ENCODE results near the gene CD46. TPM values are rescaled to one million over a fixed set of nuclear protein-coding genes. Genes with fewer than 3 reads are reported as not detected.

Gene CD46
- total RNA-seq, 1 donor from 2014 or later = 188 TPM

- peaks cover 6% of the 10 kb centered on the region for H3K27me3 Mint-ChIP-seq (ENCODE audit: unreplicated experiment)
- no peak for DNase-seq
- no peaks in the 10 kb centered on the region for H3K36me3 Mint-ChIP-seq (ENCODE audit: unreplicated experiment)
- peaks cover 17% of the 10 kb centered on the region for H3K4me1 Mint-ChIP-seq (ENCODE audit: low read depth, unreplicated experiment)
- peaks cover 8% of the 10 kb centered on the region for H3K9me3 Mint-ChIP-seq (ENCODE audit: unreplicated experiment)
- no peak for TF ChIP-seq CTCF (IDR thresholded peaks at IDR 0.05; ENCODE audit: partially characterized antibody, unreplicated experiment)
- H3K4me3 Mint-ChIP-seq (ENCODE audit: unreplicated experiment) = no peak overlapping the region
- H3K27ac Mint-ChIP-seq (ENCODE audit: unreplicated experiment) = no peak overlapping the region
Observed at GRCh38 chr1:207825719-207826556, 74.1 kb downstream of the CD46 start.

DNA sequence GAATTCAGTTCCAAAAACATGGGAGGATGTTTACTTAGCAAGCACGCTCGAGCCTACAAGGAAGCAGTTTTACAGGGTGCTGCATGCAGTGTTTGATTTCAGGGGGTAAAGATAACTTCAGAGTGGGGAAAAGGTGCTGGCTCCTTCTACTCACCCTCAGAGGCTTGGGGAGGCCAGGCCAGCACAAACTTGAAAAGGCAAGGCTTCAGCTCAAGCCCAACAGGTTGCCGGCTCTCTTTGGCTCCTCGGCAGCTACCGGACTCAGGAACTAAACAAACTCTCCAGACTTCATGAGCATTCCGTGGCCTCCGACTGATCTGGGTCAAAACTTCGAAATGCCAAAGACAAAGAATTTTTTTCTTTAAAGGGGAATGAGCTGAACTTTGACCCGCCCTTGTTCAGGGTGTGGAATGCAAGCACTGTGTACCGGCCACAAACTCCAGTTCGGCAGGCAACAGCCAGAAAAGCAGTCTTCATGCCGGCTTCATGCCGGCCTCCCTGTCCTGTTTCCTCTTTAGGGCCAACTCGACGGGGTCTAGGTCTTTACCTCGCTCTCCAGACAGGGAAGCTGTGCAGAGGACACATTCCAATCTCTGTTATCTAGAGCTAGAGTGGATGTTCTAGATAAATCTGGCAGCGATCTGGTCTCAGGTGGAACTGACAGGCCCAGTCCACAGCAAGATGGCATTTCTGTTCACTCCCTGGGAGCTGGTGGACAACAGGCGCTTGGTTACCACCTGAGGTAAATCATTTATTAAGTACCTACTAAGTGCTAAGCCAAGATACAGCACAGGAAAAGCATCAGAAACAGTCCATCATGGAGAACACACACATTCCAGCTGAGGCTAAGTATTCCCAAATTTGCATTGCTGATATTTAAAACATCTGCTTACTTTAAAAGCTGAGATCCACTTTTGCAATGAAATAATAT, 75.0 kb downstream of the CD46 start:
- no peak overlapping the region for H3K27ac Mint-ChIP-seq (ENCODE audit: unreplicated experiment)
- H3K4me1 Mint-ChIP-seq (ENCODE audit: low read depth, unreplicated experiment) = peaks cover 17% of the 10 kb centered on the region
- peaks cover 8% of the 10 kb centered on the region for H3K9me3 Mint-ChIP-seq (ENCODE audit: unreplicated experiment)
- no peak overlapping the region for H3K4me3 Mint-ChIP-seq (ENCODE audit: unreplicated experiment)
- no peaks in the 10 kb centered on the region for H3K36me3 Mint-ChIP-seq (ENCODE audit: unreplicated experiment)
- TF ChIP-seq CTCF (IDR thresholded peaks at IDR 0.05; ENCODE audit: partially characterized antibody, unreplicated experiment) = no peak
- peaks cover 6% of the 10 kb centered on the region for H3K27me3 Mint-ChIP-seq (ENCODE audit: unreplicated experiment)
- DNase-seq = no peak

DNA sequence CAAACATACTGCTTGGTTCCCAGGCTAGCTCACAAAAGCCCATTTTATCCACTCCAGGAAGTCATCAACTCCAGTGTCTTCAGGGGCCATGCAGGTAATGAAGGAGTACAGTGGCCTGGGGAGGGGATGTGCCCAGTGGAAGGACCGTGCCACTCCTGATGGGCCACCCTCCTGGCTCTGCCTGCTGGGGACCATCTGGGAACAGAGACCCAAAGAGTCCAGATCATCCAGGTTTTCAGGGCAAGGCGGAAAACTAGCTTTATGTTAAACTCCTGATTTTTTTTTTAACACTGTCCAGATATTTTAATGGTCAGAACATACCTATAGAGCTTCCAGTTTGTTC, 75.6 kb downstream of the CD46 start:
- no peak overlapping the region for H3K4me3 Mint-ChIP-seq (ENCODE audit: unreplicated experiment)
- H3K9me3 Mint-ChIP-seq (ENCODE audit: unreplicated experiment) = peaks cover 8% of the 10 kb centered on the region
- no peak overlapping the region for H3K27ac Mint-ChIP-seq (ENCODE audit: unreplicated experiment)
- H3K4me1 Mint-ChIP-seq (ENCODE audit: low read depth, unreplicated experiment) = peaks cover 12% of the 10 kb centered on the region
- H3K27me3 Mint-ChIP-seq (ENCODE audit: unreplicated experiment) = peaks cover 6% of the 10 kb centered on the region
- no peaks in the 10 kb centered on the region for H3K36me3 Mint-ChIP-seq (ENCODE audit: unreplicated experiment)
- TF ChIP-seq CTCF (IDR thresholded peaks at IDR 0.05; ENCODE audit: partially characterized antibody, unreplicated experiment) = no peak
- DNase-seq = no peak

DNA sequence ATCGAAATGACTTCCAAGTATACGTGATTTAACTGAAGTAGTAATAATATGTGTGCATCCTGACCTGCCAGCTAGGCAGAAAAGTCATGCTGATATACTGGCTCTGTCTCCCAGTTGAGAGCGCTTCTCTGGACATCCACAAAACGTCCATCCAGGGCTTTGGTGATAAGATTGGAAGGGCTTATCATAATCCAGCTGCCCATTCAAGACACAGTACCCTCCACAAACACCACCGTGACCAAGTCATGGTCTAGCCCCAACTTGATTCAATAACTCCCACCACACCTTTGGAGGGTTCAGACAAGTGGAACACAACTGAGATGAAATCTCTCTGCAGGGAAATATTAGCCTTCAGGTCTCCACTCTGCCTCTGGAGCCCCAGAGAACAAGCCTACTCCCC, 76.2 kb downstream of the CD46 start:
- peaks cover 2% of the 10 kb centered on the region for H3K27me3 Mint-ChIP-seq (ENCODE audit: unreplicated experiment)
- H3K36me3 Mint-ChIP-seq (ENCODE audit: unreplicated experiment) = no peaks in the 10 kb centered on the region
- peaks cover 8% of the 10 kb centered on the region for H3K9me3 Mint-ChIP-seq (ENCODE audit: unreplicated experiment)
- no peak overlapping the region for H3K4me3 Mint-ChIP-seq (ENCODE audit: unreplicated experiment)
- no peak for TF ChIP-seq CTCF (IDR thresholded peaks at IDR 0.05; ENCODE audit: partially characterized antibody, unreplicated experiment)
- H3K4me1 Mint-ChIP-seq (ENCODE audit: low read depth, unreplicated experiment) = peaks cover 9% of the 10 kb centered on the region
- no peak overlapping the region for H3K27ac Mint-ChIP-seq (ENCODE audit: unreplicated experiment)
- DNase-seq = no peak
